ENCODE data around the gene SCAP.
"Not testable (repeated sequence)": the region's sequence is repeated elsewhere in the genome, so short reads cannot be mapped to it uniquely, and the experiment has no call there.

The SCAP gene

GRCh38 chr3:47475570-47476329 is at the start of gene SCAP:
SCAP (minus strand) TSS chr3:47475941; CDS start chr3:47442993, 32,948 bp downstream.
- peak; percentile 97 for DNase-seq (ENCODE audit: low spot score)

GRCh38 chr3:47523310-47524073 is 47.8 kb upstream of the SCAP start:
- DNase-seq (ENCODE audit: low spot score): no peak

GRCh38 chr3:47522082-47522987 is 46.6 kb upstream of the SCAP start:
- peak; percentile 81 for DNase-seq (ENCODE audit: low spot score)

- DNase-seq (ENCODE audit: low spot score): no peak
Observed at GRCh38 chr3:47520756-47521155, 45.0 kb upstream of the SCAP start.

- no peak for DNase-seq (ENCODE audit: low spot score)
Observed at GRCh38 chr3:47517937-47518336, 42.2 kb upstream of the SCAP start.

GRCh38 chr3:47515864-47516319 is 40.2 kb upstream of the SCAP start:
- no peak for DNase-seq (ENCODE audit: low spot score)

- DNase-seq (ENCODE audit: low spot score): no peak
Observed at GRCh38 chr3:47515100-47515499, 39.4 kb upstream of the SCAP start.

GRCh38 chr3:47513125-47513929 is 37.6 kb upstream of the SCAP start, which contains the start of gene ELP6:
ELP6 (minus strand) TSS chr3:47513712; CDS start chr3:47513590, 122 bp downstream.
- DNase-seq (ENCODE audit: low spot score): peak; percentile 99

GRCh38 chr3:47512416-47513124 is 36.8 kb upstream of the SCAP start:
- DNase-seq (ENCODE audit: low spot score): no peak

GRCh38 chr3:47505267-47505666 is 29.5 kb upstream of the SCAP start:
- not testable (repeated sequence) for DNase-seq (ENCODE audit: low spot score)

- DNase-seq (ENCODE audit: low spot score): no peak
Observed at GRCh38 chr3:47504113-47504512, 28.4 kb upstream of the SCAP start.

GRCh38 chr3:47503033-47503432 is 27.3 kb upstream of the SCAP start:
- DNase-seq (ENCODE audit: low spot score): peak; percentile 13

- no peak for DNase-seq (ENCODE audit: low spot score)
Observed at GRCh38 chr3:47496892-47497291, 21.2 kb upstream of the SCAP start.

- DNase-seq (ENCODE audit: low spot score): no peak
Observed at GRCh38 chr3:47495886-47496285, 20.1 kb upstream of the SCAP start.

GRCh38 chr3:47495111-47495510 is 19.4 kb upstream of the SCAP start:
- no peak for DNase-seq (ENCODE audit: low spot score)

- no peak for DNase-seq (ENCODE audit: low spot score)
Observed at GRCh38 chr3:47491777-47492176, 16.0 kb upstream of the SCAP start.

- no peak for DNase-seq (ENCODE audit: low spot score)
Observed at GRCh38 chr3:47491186-47491585, 15.4 kb upstream of the SCAP start.

- DNase-seq (ENCODE audit: low spot score): no peak
Observed at GRCh38 chr3:47487265-47487664, 11.5 kb upstream of the SCAP start.

GRCh38 chr3:47485812-47486211 is 10.1 kb upstream of the SCAP start:
- no peak for DNase-seq (ENCODE audit: low spot score)

GRCh38 chr3:47482366-47482765 is 6.6 kb upstream of the SCAP start:
- no peak for DNase-seq (ENCODE audit: low spot score)

- DNase-seq (ENCODE audit: low spot score): not testable (repeated sequence)
Observed at GRCh38 chr3:47481763-47482162, 6.0 kb upstream of the SCAP start.
